ENCODE data around the gene AGMO. TPM values are rescaled to one million over a fixed set of nuclear protein-coding genes. Genes with fewer than 3 reads are reported as not detected.

The AGMO gene
- total and polyA plus RNA-seq, 2 experiments from 2014 or later = 0.42 to 0.55 TPM

DNA sequence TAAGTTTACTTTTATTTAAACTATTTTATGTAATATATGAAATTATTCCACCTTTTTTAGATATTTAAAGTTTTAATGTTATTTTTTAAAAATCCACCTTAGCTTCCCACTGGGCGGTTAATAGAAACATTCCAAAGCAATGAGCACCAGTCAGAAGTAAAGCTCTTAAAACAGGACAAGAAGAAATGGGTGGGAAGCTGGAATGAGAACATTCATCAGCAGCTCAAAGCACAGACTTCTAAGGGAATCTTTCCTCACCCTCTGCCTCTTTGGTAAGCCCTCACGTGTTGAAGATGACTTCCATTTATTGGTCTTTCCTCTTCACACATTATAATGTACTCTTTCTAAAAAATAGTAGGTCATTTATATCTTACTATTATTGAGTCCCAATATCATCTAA lies 3.1 kb downstream of the AGMO start (continued):
- TF ChIP-seq ZNF114 (CRISPR knock-in tag; IDR thresholded peaks at IDR 0.05) = no peak
- TF ChIP-seq EZH2 (IDR thresholded peaks at IDR 0.05; ENCODE audit: low read depth, unreplicated experiment) = no peak
- TF ChIP-seq, protein P1, sequence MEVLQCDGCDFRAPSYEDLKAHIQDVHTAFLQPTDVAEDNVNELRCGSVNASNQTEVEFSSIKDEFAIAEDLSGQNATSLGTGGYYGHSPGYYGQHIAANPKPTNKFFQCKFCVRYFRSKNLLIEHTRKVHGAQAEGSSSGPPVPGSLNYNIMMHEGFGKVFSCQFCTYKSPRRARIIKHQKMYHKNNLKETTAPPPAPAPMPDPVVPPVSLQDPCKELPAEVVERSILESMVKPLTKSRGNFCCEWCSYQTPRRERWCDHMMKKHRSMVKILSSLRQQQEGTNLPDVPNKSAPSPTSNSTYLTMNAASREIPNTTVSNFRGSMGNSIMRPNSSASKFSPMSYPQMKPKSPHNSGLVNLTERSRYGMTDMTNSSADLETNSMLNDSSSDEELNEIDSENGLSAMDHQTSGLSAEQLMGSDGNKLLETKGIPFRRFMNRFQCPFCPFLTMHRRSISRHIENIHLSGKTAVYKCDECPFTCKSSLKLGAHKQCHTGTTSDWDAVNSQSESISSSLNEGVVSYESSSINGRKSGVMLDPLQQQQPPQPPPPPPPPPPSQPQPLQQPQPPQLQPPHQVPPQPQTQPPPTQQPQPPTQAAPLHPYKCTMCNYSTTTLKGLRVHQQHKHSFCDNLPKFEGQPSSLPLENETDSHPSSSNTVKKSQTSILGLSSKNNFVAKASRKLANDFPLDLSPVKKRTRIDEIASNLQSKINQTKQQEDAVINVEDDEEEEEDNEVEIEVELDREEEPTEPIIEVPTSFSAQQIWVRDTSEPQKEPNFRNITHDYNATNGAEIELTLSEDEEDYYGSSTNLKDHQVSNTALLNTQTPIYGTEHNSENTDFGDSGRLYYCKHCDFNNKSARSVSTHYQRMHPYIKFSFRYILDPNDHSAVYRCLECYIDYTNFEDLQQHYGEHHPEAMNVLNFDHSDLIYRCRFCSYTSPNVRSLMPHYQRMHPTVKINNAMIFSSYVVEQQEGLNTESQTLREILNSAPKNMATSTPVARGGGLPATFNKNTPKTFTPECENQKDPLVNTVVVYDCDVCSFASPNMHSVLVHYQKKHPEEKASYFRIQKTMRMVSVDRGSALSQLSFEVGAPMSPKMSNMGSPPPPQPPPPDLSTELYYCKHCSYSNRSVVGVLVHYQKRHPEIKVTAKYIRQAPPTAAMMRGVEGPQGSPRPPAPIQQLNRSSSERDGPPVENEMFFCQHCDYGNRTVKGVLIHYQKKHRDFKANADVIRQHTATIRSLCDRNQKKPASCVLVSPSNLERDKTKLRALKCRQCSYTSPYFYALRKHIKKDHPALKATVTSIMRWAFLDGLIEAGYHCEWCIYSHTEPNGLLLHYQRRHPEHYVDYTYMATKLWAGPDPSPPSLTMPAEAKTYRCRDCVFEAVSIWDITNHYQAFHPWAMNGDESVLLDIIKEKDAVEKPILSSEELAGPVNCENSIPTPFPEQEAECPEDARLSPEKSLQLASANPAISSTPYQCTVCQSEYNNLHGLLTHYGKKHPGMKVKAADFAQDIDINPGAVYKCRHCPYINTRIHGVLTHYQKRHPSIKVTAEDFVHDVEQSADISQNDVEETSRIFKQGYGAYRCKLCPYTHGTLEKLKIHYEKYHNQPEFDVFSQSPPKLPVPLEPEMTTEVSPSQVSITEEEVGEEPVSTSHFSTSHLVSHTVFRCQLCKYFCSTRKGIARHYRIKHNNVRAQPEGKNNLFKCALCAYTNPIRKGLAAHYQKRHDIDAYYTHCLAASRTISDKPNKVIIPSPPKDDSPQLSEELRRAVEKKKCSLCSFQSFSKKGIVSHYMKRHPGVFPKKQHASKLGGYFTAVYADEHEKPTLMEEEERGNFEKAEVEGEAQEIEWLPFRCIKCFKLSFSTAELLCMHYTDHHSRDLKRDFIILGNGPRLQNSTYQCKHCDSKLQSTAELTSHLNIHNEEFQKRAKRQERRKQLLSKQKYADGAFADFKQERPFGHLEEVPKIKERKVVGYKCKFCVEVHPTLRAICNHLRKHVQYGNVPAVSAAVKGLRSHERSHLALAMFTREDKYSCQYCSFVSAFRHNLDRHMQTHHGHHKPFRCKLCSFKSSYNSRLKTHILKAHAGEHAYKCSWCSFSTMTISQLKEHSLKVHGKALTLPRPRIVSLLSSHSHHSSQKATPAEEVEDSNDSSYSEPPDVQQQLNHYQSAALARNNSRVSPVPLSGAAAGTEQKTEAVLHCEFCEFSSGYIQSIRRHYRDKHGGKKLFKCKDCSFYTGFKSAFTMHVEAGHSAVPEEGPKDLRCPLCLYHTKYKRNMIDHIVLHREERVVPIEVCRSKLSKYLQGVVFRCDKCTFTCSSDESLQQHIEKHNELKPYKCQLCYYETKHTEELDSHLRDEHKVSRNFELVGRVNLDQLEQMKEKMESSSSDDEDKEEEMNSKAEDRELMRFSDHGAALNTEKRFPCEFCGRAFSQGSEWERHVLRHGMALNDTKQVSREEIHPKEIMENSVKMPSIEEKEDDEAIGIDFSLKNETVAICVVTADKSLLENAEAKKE (CRISPR knock-in tag; IDR thresholded peaks at IDR 0.05) = no peak
- TF ChIP-seq EZH2phosphoT487 (IDR thresholded peaks at IDR 0.05; ENCODE audit: unreplicated experiment) = no peak
- TF ChIP-seq, protein P2, sequence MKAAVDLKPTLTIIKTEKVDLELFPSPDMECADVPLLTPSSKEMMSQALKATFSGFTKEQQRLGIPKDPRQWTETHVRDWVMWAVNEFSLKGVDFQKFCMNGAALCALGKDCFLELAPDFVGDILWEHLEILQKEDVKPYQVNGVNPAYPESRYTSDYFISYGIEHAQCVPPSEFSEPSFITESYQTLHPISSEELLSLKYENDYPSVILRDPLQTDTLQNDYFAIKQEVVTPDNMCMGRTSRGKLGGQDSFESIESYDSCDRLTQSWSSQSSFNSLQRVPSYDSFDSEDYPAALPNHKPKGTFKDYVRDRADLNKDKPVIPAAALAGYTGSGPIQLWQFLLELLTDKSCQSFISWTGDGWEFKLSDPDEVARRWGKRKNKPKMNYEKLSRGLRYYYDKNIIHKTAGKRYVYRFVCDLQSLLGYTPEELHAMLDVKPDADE (IDR thresholded peaks at IDR 0.05) = no peak

DNA sequence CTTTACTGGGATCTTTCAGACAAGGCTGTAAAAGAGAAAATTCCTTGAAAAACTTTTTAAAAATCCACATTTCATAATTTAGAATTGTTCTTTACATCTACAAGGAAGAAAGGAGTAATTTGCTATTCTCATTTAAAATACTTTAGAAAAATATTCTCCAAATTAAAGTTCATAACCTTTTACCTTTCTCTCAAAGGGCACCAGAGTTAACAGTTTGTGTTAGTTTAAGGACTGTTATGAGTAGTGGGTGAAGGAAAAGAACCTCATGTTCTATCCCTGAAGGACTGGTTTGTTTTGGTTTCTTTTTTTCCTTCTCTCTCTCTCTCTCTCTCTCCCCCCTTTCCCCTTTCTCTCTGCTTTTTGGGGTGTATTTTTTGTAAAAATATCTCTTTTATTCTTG lies 4.1 kb downstream of the AGMO start:
- no peaks in the 10 kb centered on the region for H3K9me3 Mint-ChIP-seq
- no peaks in the 10 kb centered on the region for H3F3A ChIP-seq (replicated peaks; ENCODE audit: low read depth)
- no peak overlapping the region for H3K4me3 Mint-ChIP-seq
- H3K4me1 ChIP-seq (ENCODE audit: insufficient read depth) = peaks cover 3% of the 10 kb centered on the region; the same call in 1 of the 2 replicates
- no peaks in the 10 kb centered on the region for H3K79me2 ChIP-seq (replicated peaks; ENCODE audit: insufficient read depth)
- no peak for ATAC-seq
- H3K27ac ChIP-seq (ENCODE audit: low read depth) = no peak overlapping the region
- no peak overlapping the region for H3K4me2 ChIP-seq
- H3K4me3 ChIP-seq = no peak overlapping the region
- no peaks in the 10 kb centered on the region for H3K36me3 Mint-ChIP-seq (ENCODE audit: low read depth)
- H3K27me3 ChIP-seq (ENCODE audit: insufficient read depth) = no peaks in the 10 kb centered on the region
- DNase-seq (ENCODE audit: low spot score) = no peak
- no peaks in the 10 kb centered on the region for H3K27me3 Mint-ChIP-seq (ENCODE audit: insufficient read depth, low read depth, poor library complexity)
- H4K20me1 ChIP-seq (replicated peaks; ENCODE audit: insufficient read depth) = no peaks in the 10 kb centered on the region
- no peaks in the 10 kb centered on the region for H3K36me3 ChIP-seq (ENCODE audit: insufficient read depth)
- no peak overlapping the region for H3K27ac Mint-ChIP-seq
- no peaks in the 10 kb centered on the region for H3K9me2 ChIP-seq (ENCODE audit: insufficient read depth)
- peaks cover 13% of the 10 kb centered on the region for H3K4me1 Mint-ChIP-seq
- H2AFZ ChIP-seq = no peak overlapping the region
- TF ChIP-seq, protein P1 (CRISPR knock-in tag; IDR thresholded peaks at IDR 0.05) = no peak
- TF ChIP-seq POLR2AphosphoS5 (IDR thresholded peaks at IDR 0.05; ENCODE audit: low read depth) = no peak
